K562 (cell line): ENCODE results near the gene NAA15. TPM values are rescaled to one million over a fixed set of nuclear protein-coding genes. Genes with fewer than 3 reads are reported as not detected.

Source experiments
- AFF1 ChIP-seq, 2 experiments: fragments of 450-650 bp; IDR thresholded peaks; 2 replicates each; pipeline ENCODE4 v1.6.1; 2018; ENCODE audit warnings: mild to moderate bottlenecking in 2 of 2, low read depth in 1 of 2; ENCODE audit not compliant: partially characterized antibody in 2 of 2
- CBX1 ChIP-seq: sonication (generic); IDR thresholded peaks from 2 replicates; pipeline ENCODE4 v1.6.1; 2016; ENCODE audit warnings: antibody characterized with exemption, low read depth, mild to moderate bottlenecking
- CHD1 ChIP-seq: fragments of 200-600 bp; sonication (generic); IDR thresholded peaks from one replicate; pipeline ENCODE4 v1.6.1; 2012; ENCODE audit warnings: mild to moderate bottlenecking, moderate library complexity, low read length, inconsistent platforms
- GATA2 ChIP-seq: sonication (generic); formaldehyde crosslinking; IDR thresholded peaks from 2 replicates; pipeline ENCODE4 v1.4.0; 2020; ENCODE audit warnings: mild to moderate bottlenecking, missing genetic modification reagents
- HNRNPUL1 ChIP-seq: fragments of 200-400 bp; formaldehyde crosslinking; IDR thresholded peaks from 2 replicates; pipeline ENCODE4 v1.6.1; 2017; ENCODE audit warnings: low read length
- L3MBTL2 ChIP-seq: fragments of 450-650 bp; IDR thresholded peaks from 2 replicates; pipeline ENCODE4 v1.6.1; 2016; ENCODE audit warnings: mild to moderate bottlenecking, moderate library complexity
- MCM7 ChIP-seq, 2 experiments: fragments of 450-650 bp; IDR thresholded peaks; 2 replicates each; pipeline ENCODE4 v1.6.1; 2016 to 2018
- NONO ChIP-seq, 2 experiments: fragments of 200-400 bp in 1 of 2; fragments of 450-650 bp in 1 of 2; formaldehyde crosslinking in 1 of 2; IDR thresholded peaks; 2 replicates each; pipeline ENCODE4 v1.6.1; 2017; ENCODE audit warnings: low read depth in 2 of 2, mild to moderate bottlenecking in 2 of 2, moderate library complexity in 2 of 2, low read length in 1 of 2
- POLR2B ChIP-seq: fragments of 450-650 bp; IDR thresholded peaks from 2 replicates; pipeline ENCODE4 v1.6.1; 2018; ENCODE audit warnings: low read depth; ENCODE audit not compliant: partially characterized antibody
- RBM39 ChIP-seq: fragments of 200-400 bp; formaldehyde crosslinking; optimal IDR thresholded peaks from 2 replicates; pipeline ENCODE3; 2018; ENCODE audit warnings: low read depth, low read length
- SETDB1 ChIP-seq: IDR thresholded peaks from one replicate; pipeline ENCODE4 v1.6.1; 2012; ENCODE audit warnings: low read length, control low read depth, inconsistent platforms
- SMARCA5 ChIP-seq: fragments of 450-650 bp; IDR thresholded peaks from 2 replicates; pipeline ENCODE4 v1.6.1; 2016
- TCF7 ChIP-seq: sonication (generic); IDR thresholded peaks from 2 replicates; pipeline ENCODE4 v1.6.1; 2016; ENCODE audit warnings: antibody characterized with exemption, borderline replicate concordance
- UBTF ChIP-seq, 2 experiments: IDR thresholded peaks; 2 replicates each; pipeline ENCODE4 v1.6.1; 2012; ENCODE audit warnings: improper control_type of control experiment in 2 of 2, low read depth in 2 of 2, low read length in 2 of 2, borderline replicate concordance in 1 of 2
- ZBED1 ChIP-seq: IDR thresholded peaks from 2 replicates; pipeline ENCODE4 v1.6.1; 2014
- ZBTB12 ChIP-seq: fragments of 250-450 bp; sonication (Bioruptor Pico); IDR thresholded peaks from 2 replicates; pipeline ENCODE4 v1.4.0; 2020
- ZNF175 ChIP-seq: fragments of 200-800 bp; sonication (Bioruptor generic); IDR thresholded peaks from 2 replicates; pipeline ENCODE4 v1.6.1; 2016; ENCODE audit warnings: low read depth, mild to moderate bottlenecking, missing genetic modification characterization, missing compliant biosample characterization
- ZNF512 ChIP-seq: IDR thresholded peaks from 2 replicates; pipeline ENCODE4 v1.6.1; 2016; ENCODE audit warnings: missing genetic modification characterization, missing compliant biosample characterization
- ZNF586 ChIP-seq: fragments of 450-650 bp; formaldehyde crosslinking; conservative IDR thresholded peaks from 2 replicates; pipeline ENCODE4 v1.4.0; 2020; ENCODE audit warnings: mild to moderate bottlenecking, moderate library complexity
- ZSCAN32 ChIP-seq: fragments of 450-650 bp; formaldehyde crosslinking; IDR thresholded peaks from 2 replicates; pipeline ENCODE4 v1.4.0; 2020; ENCODE audit warnings: mild to moderate bottlenecking, moderate library complexity
- polyA plus RNA-seq, 8 experiments: library from polyadenylated mRNA; depleted of rRNA in 4 of 8; stranded (reverse) in 5 of 8; unstranded in 3 of 8; fragments of >200 nt; fragmentation: Nextera tagmentation in 2 of 8; fragmentation: Illumina TruSeq in 1 of 8; extraction: Ambion mirVana in 2 of 8; extraction: Trizol in 1 of 8; gene quantifications; 2 replicates each; pipeline versions ENCODE4 v1.2.1 to v1.2.3, GENCODE V29; 2011 to 2014; ENCODE audit warnings: inconsistent platforms in 1 of 8, missing spikeins in 1 of 8
- total RNA-seq, 7 experiments: library from RNA; depleted of rRNA in 6 of 7; stranded (reverse); fragments of >200 nt in 6 of 7; fragmentation: Illumina TruSeq in 2 of 7; extraction: Trizol in 2 of 7; gene quantifications; 2 replicates each; pipeline versions ENCODE4 v1.2.1 to v1.2.3, GENCODE V29; 2011 to 2021; ENCODE audit warnings: low replicate concordance in 1 of 7

The NAA15 gene
- total and polyA plus RNA-seq, 9 of the 15 experiments (the other 6 are each of a cell fraction or from before 2014, with no cell fraction given), result 37.8 to 117 (median 63.2) TPM

GRCh38 chr4:139453371-139454110 lies 152.2 kb downstream of the NAA15 start (continued):
- TF ChIP-seq ZNF512 (tag) (no peak), ZSCAN32 (no peak), HNRNPUL1 (no peak), RBM39 (no peak), NONO (IDR thresholded peaks at IDR 0.05; ENCODE audit: low read depth in 2 of 2, low read length in 1 of 2) (peak; percentile 3 to 54; a peak in 3 of 4 replicates), GATA2 (CRISPR knock-in tag) (no peak), CBX1 (peak; percentile 96), L3MBTL2 (peak; percentile 96), SMARCA5 (0 out of 2 replicates have a peak, but pooled peaks have one; percentile 44), ZNF175 (CRISPR knock-in tag) (no peak), UBTF (IDR thresholded peaks at IDR 0.05; ENCODE audit: borderline replicate concordance in 1 of 2, low read depth in 2 of 2, low read length in 2 of 2) (peak; percentile 58 to 80; a peak in 1 of 4 replicates), SETDB1 (peak; percentile 25), TCF7 (peak; percentile 71; the same call in 1 of the 2 replicates), POLR2B (peak; percentile 93), CHD1 (no peak), ZNF586 (CRISPR knock-in tag) (no peak), MCM7 (IDR thresholded peaks at IDR 0.05) (no peak), AFF1 (IDR thresholded peaks at IDR 0.05; ENCODE audit: low read depth in 1 of 2, partially characterized antibody in 2 of 2) (no peak), ZBED1 (no peak), ZBTB12 (CRISPR knock-in tag) (no peak)
